Colonic mucosa (tissue), 4 donors: ENCODE measurements around the gene ECSCR. TPM values are rescaled to one million over a fixed set of nuclear protein-coding genes. Genes with fewer than 3 reads are reported as not detected.

Source experiments
- DNase-seq: peaks from one replicate; pipeline ENCODE4 v3.0.0-alpha.2; 2020
- H3K27ac ChIP-seq: fragments of 200-600 bp; one replicate; pipeline ENCODE4 v1.8.0; 2021
- H3K27me3 ChIP-seq: fragments of 200-600 bp; one replicate; pipeline ENCODE4 v1.8.0; 2021
- H3K36me3 ChIP-seq: fragments of 200-600 bp; one replicate; pipeline ENCODE4 v1.8.0; 2021
- H3K4me1 ChIP-seq: fragments of 200-600 bp; one replicate; pipeline ENCODE4 v1.8.0; 2021; ENCODE audit warnings: mild to moderate bottlenecking
- H3K4me3 ChIP-seq: fragments of 200-600 bp; one replicate; pipeline ENCODE4 v1.8.0; 2021
- H3K9ac ChIP-seq, 2 donors: one replicate each; pipeline ENCODE4 v1.7.0; 2013; ENCODE audit warnings: control low read depth in 2 of 2, low read depth in 2 of 2, low read length in 2 of 2
- H3K9me3 ChIP-seq: fragments of 200-600 bp; one replicate; pipeline ENCODE4 v1.8.0; 2021
- intact Hi-C: fragments of 100-400 bp; cut with DNase I; formaldehyde crosslinking; loops from one replicate; pipeline ENCODE4 v1.14.1; 2022
- total RNA-seq, 2 donors: library from RNA; stranded (reverse); fragmentation: NEBNext Ultra II Directional in 1 of 2; extraction: Animal tissue kit (Norgen Biotek cat#: 25700) in 1 of 2; gene quantifications; one replicate each; pipeline ENCODE4 v1.2.1, GENCODE V29; 2021
- TF ChIP-seq, protein P1 (sequence below): fragments of 200-600 bp; IDR thresholded peaks from one replicate; pipeline ENCODE4 v1.8.0; 2022; ENCODE audit warnings: antibody characterized with exemption, mild to moderate bottlenecking
- donor health status: healthy.
- donor health status: DM: no; HTN: no; CAD: no.
- donor health status: DM: no; HTN: no; CAD: no.

Gene ECSCR
- total RNA-seq, 2 donors from 2014 or later, result 2.2 to 7.4 TPM

GRCh38 chr5:139406963-139407362 is 55.6 kb downstream of the ECSCR start:
- TF ChIP-seq, protein P1, sequence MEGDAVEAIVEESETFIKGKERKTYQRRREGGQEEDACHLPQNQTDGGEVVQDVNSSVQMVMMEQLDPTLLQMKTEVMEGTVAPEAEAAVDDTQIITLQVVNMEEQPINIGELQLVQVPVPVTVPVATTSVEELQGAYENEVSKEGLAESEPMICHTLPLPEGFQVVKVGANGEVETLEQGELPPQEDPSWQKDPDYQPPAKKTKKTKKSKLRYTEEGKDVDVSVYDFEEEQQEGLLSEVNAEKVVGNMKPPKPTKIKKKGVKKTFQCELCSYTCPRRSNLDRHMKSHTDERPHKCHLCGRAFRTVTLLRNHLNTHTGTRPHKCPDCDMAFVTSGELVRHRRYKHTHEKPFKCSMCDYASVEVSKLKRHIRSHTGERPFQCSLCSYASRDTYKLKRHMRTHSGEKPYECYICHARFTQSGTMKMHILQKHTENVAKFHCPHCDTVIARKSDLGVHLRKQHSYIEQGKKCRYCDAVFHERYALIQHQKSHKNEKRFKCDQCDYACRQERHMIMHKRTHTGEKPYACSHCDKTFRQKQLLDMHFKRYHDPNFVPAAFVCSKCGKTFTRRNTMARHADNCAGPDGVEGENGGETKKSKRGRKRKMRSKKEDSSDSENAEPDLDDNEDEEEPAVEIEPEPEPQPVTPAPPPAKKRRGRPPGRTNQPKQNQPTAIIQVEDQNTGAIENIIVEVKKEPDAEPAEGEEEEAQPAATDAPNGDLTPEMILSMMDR, result no peak
- no peak for DNase-seq
- H3K9ac ChIP-seq, result no peak overlapping the region
- intact Hi-C loops, result no loop called here
- no peaks in the 10 kb centered on the region for H3K36me3 ChIP-seq
- H3K27ac ChIP-seq, result no peak overlapping the region
- no peak overlapping the region for H3K4me3 ChIP-seq
- H3K9me3 ChIP-seq, result no peaks in the 10 kb centered on the region
- no peaks in the 10 kb centered on the region for H3K27me3 ChIP-seq
- no peaks in the 10 kb centered on the region for H3K4me1 ChIP-seq

DNA sequence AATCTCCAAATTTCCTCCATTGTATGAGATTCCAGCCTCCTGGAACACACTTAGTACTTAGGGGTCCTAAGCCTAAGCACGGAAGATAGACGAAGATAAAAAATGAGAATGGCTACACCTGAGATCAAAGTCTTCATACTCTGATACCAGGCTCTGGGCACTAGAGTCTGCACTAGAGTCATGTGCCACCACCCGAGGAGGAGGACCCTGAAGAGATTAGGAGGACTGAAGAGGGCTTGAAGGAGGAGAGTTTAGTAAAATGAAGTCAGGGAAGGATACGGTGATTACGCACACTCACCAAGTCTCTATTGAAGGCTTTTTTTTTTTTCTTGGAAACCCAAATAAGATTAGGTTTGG is 58.1 kb downstream of the ECSCR start:
- peak overlapping the region; percentile 87 for H3K27ac ChIP-seq
- no peaks in the 10 kb centered on the region for H3K9me3 ChIP-seq
- no peak for DNase-seq
- H3K9ac ChIP-seq, result peak overlapping the region; percentile 52 to 72
- H3K27me3 ChIP-seq, result no peaks in the 10 kb centered on the region
- H3K4me3 ChIP-seq, result peak overlapping the region; percentile 37
- intact Hi-C loops, result no loop called here
- no peaks in the 10 kb centered on the region for H3K36me3 ChIP-seq
- no peaks in the 10 kb centered on the region for H3K4me1 ChIP-seq
- TF ChIP-seq, protein P1, result no peak

DNA sequence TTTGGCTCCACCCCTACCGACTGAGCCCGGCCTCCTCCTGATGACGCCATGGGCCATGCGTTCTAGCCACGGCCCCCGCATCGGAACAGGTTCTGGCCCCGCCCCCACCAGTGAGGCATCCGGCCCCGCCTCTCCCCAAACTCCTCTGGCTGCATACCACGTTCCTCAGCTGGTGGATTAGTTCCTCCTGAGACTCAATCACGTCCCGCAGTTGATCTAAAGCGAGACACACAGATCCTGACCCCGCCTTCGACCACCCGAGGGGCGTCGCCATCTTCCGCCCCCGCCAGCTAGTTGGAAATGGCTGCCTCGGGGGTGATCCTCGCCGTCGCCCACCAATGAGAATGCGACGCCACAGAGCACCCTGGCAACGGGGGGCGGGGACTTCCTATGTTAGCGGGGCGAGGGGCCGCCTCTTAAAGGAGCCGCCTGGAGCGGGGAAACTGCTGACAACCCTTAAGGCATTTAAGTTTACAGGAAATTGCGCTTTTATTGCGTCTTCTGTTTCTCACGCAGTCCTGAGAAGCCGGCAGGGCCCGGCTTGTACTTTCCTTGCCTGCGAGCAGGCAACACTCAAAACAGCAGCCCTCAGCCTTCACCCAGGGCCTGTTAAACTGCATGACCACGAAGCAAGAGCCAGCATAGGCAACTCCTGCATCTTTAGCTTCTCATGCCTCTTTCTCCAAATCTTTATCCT is 58.6 kb downstream of the ECSCR start, which contains the start of gene SPATA24:
Gene SPATA24, minus strand, starts transcription at position 303 of the 697 bp plus-strand sequence. Its CDS starts 29 bp downstream, at position 274.
- Histone ChIP-seq H3K4me3 (peak within 1 kb of the TSS; percentile 37), H3K27me3 (no peaks in the 10 kb centered on the region), H3K4me1 (no peaks in the 10 kb centered on the region), H3K9me3 (no peaks in the 10 kb centered on the region), H3K27ac (peak within 1 kb of the TSS; percentile 87), H3K9ac (peak within 1 kb of the TSS; percentile 72 to 80), H3K36me3 (no peaks in the 10 kb centered on the region)
- TF ChIP-seq, protein P1, result no peak
- DNase-seq, result peak; percentile 98
- intact Hi-C loops, result no loop called here

GRCh38 chr5:139403418-139403786 is 59.1 kb downstream of the ECSCR start:
- Histone ChIP-seq H3K4me3 (peak overlapping the region; percentile 37), H3K9me3 (no peaks in the 10 kb centered on the region), H3K36me3 (no peaks in the 10 kb centered on the region), H3K4me1 (no peaks in the 10 kb centered on the region), H3K9ac (peak overlapping the region; percentile 72 to 80), H3K27me3 (no peaks in the 10 kb centered on the region), H3K27ac (peak overlapping the region; percentile 87)
- intact Hi-C loops, result no loop called here
- DNase-seq, result no peak
- TF ChIP-seq, protein P1, result no peak

GRCh38 chr5:139402561-139403158 is 59.9 kb downstream of the ECSCR start:
- TF ChIP-seq, protein P1, result peak; percentile 28
- no peaks in the 10 kb centered on the region for H3K9me3 ChIP-seq
- H3K9ac ChIP-seq, result peak overlapping the region in 1 of 2 donors; percentile 72
- intact Hi-C loops, result no loop called here
- H3K36me3 ChIP-seq, result no peaks in the 10 kb centered on the region
- no peaks in the 10 kb centered on the region for H3K4me1 ChIP-seq
- no peak overlapping the region for H3K4me3 ChIP-seq
- no peak for DNase-seq
- no peaks in the 10 kb centered on the region for H3K27me3 ChIP-seq
- no peak overlapping the region for H3K27ac ChIP-seq
